SK-N-SH (cell line): Measurements from ENCODE around the gene HOMER3. TPM values are rescaled to one million over a fixed set of nuclear protein-coding genes. Genes with fewer than 3 reads are reported as not detected.
"Not testable (repeated sequence)": the region's sequence is repeated elsewhere in the genome, so short reads cannot be mapped to it uniquely, and the experiment has no call there.

ENCODE experiments used
- CTCF ChIA-PET: fragments of 300-600, 350-600 bp; formaldehyde crosslinking; extraction: SDS; loops from one replicate; lab custom pipeline; 2021; lab: Yijun Ruan, JAX
- POLR2A ChIA-PET: fragments of 350-600 bp; sonication (Branson Sonifier 250); formaldehyde crosslinking; extraction: SDS; loops from one replicate; lab custom pipeline; 2020; ENCODE audit warnings: antibody characterized with exemption, inconsistent platforms; lab: Yijun Ruan, JAX
- DNase-seq: peaks from one replicate; pipeline ENCODE4 v3.0.0; 2012
- H2AFZ ChIP-seq: fragments of 200-600 bp; sonication (generic); 2 replicates; pipeline ENCODE4 v1.8.1; 2016; ENCODE audit warnings: antibody characterized with exemption, mild to moderate bottlenecking, low read depth
- H3F3A ChIP-seq: fragments of 200-600 bp; sonication (generic); replicated peaks from 2 replicates; pipeline ENCODE3; 2016; ENCODE audit warnings: antibody characterized with exemption, mild to moderate bottlenecking; ENCODE audit not compliant: insufficient read depth
- H3K27ac ChIP-seq, 2 experiments: fragments of 200-500 bp in 1 of 2; fragments of 200-600 bp in 1 of 2; sonication (Bioruptor generic) in 1 of 2; sonication (generic), shearing (Covaris generic) in 1 of 2; 2 replicates each; pipeline versions ENCODE4 v1.5.1 to v1.6.1; 2014 to 2016; ENCODE audit warnings: low read depth in 2 of 2, inconsistent platforms in 1 of 2, low read length in 1 of 2, mild to moderate bottlenecking in 1 of 2, mixed read lengths in 1 of 2
- H3K27me3 ChIP-seq: fragments of 200-600 bp; sonication (generic), shearing (Covaris generic); 2 replicates; pipeline ENCODE4 v1.6.1; 2016; ENCODE audit warnings: mixed run types; ENCODE audit not compliant: insufficient read depth
- H3K36me3 ChIP-seq, 2 experiments: fragments of 200-500 bp in 1 of 2; fragments of 200-600 bp in 1 of 2; sonication (Bioruptor generic) in 1 of 2; sonication (generic) in 1 of 2; replicated peaks in 1 of 2; 2 replicates each; pipeline versions ENCODE3 to v1.5.1; 2014 to 2016; ENCODE audit warnings: low read length in 1 of 2, mild to moderate bottlenecking in 1 of 2; ENCODE audit not compliant: insufficient read depth in 2 of 2, control insufficient read depth in 1 of 2
- H3K4me1 ChIP-seq, 2 experiments: fragments of 200-500 bp in 1 of 2; fragments of 200-600 bp in 1 of 2; sonication (Bioruptor generic) in 1 of 2; sonication (generic), shearing (Covaris generic) in 1 of 2; 2 replicates each; pipeline versions ENCODE4 v1.5.1 to v1.6.1; 2014 to 2016; ENCODE audit warnings: low read depth in 1 of 2, low read length in 1 of 2, mixed run types in 1 of 2; ENCODE audit not compliant: insufficient read depth in 2 of 2, control insufficient read depth in 1 of 2
- H3K4me2 ChIP-seq: fragments of 200-600 bp; sonication (generic), shearing (Covaris generic); 2 replicates; pipeline ENCODE4 v1.6.1; 2017; ENCODE audit warnings: mixed run types
- H3K4me3 ChIP-seq, 2 experiments: fragments of 200-500 bp in 1 of 2; fragments of 200-600 bp in 1 of 2; sonication (Bioruptor generic) in 1 of 2; sonication (generic), shearing (Covaris generic) in 1 of 2; 2 replicates each; pipeline versions ENCODE4 v1.5.1 to v1.8.1; 2014 to 2016; ENCODE audit warnings: low read depth in 2 of 2, inconsistent platforms in 1 of 2, low read length in 1 of 2, mild to moderate bottlenecking in 1 of 2, mixed read lengths in 1 of 2, moderate library complexity in 1 of 2
- H3K79me2 ChIP-seq: fragments of 200-600 bp; sonication (generic); 2 replicates; pipeline ENCODE4 v1.8.1; 2017; ENCODE audit warnings: mild to moderate bottlenecking; ENCODE audit not compliant: insufficient read depth
- H3K9ac ChIP-seq: fragments of 200-600 bp; sonication (generic); 2 replicates; pipeline ENCODE4 v1.6.1; 2017; ENCODE audit warnings: mixed run types
- H3K9me2 ChIP-seq: fragments of 200-600 bp; sonication (generic); 2 replicates; pipeline ENCODE4 v1.6.1; 2017; ENCODE audit warnings: mixed run types
- H3K9me3 ChIP-seq: fragments of 200-600 bp; sonication (generic); 2 replicates; pipeline ENCODE4 v1.6.1; 2017; ENCODE audit warnings: mixed run types, mild to moderate bottlenecking, moderate library complexity
- H4K20me1 ChIP-seq: fragments of 200-600 bp; sonication (generic); 2 replicates; pipeline ENCODE4 v1.6.1; 2017; ENCODE audit warnings: mild to moderate bottlenecking, mixed run types; ENCODE audit not compliant: insufficient read depth
- FOXM1 ChIP-seq: IDR thresholded peaks from 2 replicates; pipeline ENCODE4 v1.4.0; 2012; ENCODE audit warnings: low read depth, mild to moderate bottlenecking
- GATA2 ChIP-seq: sonication (generic); formaldehyde crosslinking; IDR thresholded peaks from 2 replicates; pipeline ENCODE4 v1.5.0; 2020; ENCODE audit warnings: mild to moderate bottlenecking, missing genetic modification reagents
- MAX ChIP-seq: IDR thresholded peaks from 2 replicates; pipeline ENCODE4 v1.4.0; 2012; ENCODE audit warnings: low read depth
- REST ChIP-seq: IDR thresholded peaks from 2 replicates; pipeline ENCODE4 v1.6.1; 2012; ENCODE audit warnings: mild to moderate bottlenecking, low read depth, low read length, moderate library complexity
- SIN3A ChIP-seq: IDR thresholded peaks from 2 replicates; pipeline ENCODE4 v1.6.1; 2012; ENCODE audit warnings: low read depth, mild to moderate bottlenecking, low read length, moderate library complexity, borderline replicate concordance
- TCF12 ChIP-seq: IDR thresholded peaks from 2 replicates; pipeline ENCODE4 v1.4.0; 2012
- WGBS: methylation state at CpG from one replicate; pipeline ENCODE4 v1.1.6; 2017; ENCODE audit warnings: low lambda C conversion rate; 5-methylcytosine and 5-hydroxymethylcytosine counted together
- polyA plus RNA-seq, 3 experiments: library from polyadenylated mRNA; depleted of rRNA; stranded (reverse); fragments of >200 nt; gene quantifications; 2 replicates each; pipeline ENCODE4 v1.2.3, GENCODE V29; 2012
- TF ChIP-seq, protein P1 (sequence below): IDR thresholded peaks from 2 replicates; pipeline ENCODE4 v1.4.0; 2012; ENCODE audit warnings: low read depth, borderline replicate concordance

HOMER3 gene
- polyA plus RNA-seq, 1 of the 3 experiments (the other 2 are of a cell fraction): 83.0 TPM

DNA sequence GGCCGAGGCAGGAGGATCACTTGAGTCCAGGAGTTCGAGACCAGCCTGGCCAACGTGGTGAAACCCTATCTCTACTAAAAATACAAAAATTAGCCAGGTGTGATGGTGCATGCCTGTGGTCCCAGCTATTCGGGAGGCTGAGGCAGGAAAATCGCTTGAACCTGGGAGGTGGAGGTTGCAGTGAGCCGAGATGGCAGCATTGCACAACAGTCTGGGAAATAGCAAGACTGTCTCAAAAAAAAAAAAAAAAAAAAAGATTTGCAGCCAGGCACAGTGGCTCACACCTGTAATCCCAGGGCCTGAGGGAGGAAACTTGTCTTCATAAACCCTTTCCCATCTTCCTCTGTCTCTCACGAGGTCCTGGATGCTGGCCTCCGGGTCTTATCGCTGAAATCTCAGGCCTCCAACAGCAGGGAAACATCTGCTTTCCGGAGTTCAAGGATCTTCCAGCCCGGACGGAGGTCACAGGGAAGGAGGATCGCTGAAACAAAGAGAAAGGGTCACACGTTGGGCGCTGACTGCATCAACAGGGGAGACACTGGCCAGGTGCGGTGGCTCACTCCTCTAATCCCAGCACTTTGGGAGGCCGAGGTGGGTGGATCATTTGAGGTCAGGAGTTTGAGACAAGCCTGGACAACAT lies 11.5 kb upstream of the HOMER3 start:
- H3K9me3 ChIP-seq, H4K20me1 ChIP-seq, H2AFZ ChIP-seq, H3F3A ChIP-seq, H3K27ac ChIP-seq, DNase-seq, H3K4me3 ChIP-seq, H3K79me2 ChIP-seq, H3K9ac ChIP-seq, H3K36me3 ChIP-seq, H3K9me2 ChIP-seq, H3K4me2 ChIP-seq, H3K27me3 ChIP-seq, POLR2A ChIA-PET, H3K4me1 ChIP-seq: not testable (repeated sequence)
- CTCF ChIA-PET: interaction anchor here (1.0 kb wide), 1 partner anchor 35 kb away, joined by 4 read pairs; no protein-coding TSS in a partner anchor
- WGBS: 61% methylated on average over 17 of the region's 17 CpGs

DNA sequence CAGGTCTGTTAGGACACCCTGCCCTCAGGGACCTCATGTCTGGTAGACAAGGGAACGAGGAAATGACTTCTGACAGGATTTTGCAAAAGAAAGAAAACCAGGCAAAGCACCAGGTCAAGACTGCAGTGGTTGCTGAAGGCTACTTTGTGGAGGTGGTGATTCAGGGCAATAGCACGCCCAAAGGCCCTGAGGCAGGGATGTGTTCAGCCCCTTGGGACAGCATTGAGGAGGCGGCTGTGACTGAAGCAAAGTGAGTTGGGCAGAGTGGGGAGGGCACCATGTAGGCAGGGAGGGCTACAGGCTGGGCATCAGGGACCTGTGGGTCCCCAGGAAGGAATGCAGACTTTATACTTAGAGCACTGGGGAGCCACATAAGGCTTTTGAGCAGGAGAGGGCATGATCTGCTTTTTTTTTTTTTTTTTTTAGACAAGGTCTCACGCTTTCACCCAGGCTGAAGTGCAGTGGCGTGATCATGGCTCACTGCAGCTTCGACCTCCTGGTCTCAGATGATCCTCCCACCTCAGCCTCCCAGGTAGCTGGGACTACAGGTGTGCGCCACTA lies 10.8 kb upstream of the HOMER3 start:
- H3K9ac ChIP-seq: no peak overlapping the region
- no peaks in the 10 kb centered on the region for H3K36me3 ChIP-seq
- H3K27me3 ChIP-seq: no peaks in the 10 kb centered on the region
- H3K27ac ChIP-seq: no peak overlapping the region
- H3K4me3 ChIP-seq: no peak overlapping the region
- TF ChIP-seq GATA2 (CRISPR knock-in tag) (no peak), MAX (no peak), FOXM1 (no peak), SIN3A (no peak)
- CTCF ChIA-PET: no interaction called here
- WGBS: 85% methylated on average over 7 of the region's 7 CpGs
- H3K79me2 ChIP-seq: no peaks in the 10 kb centered on the region
- H3K4me1 ChIP-seq: no peaks in the 10 kb centered on the region
- H3F3A ChIP-seq: no peaks in the 10 kb centered on the region
- no peak overlapping the region for H3K4me2 ChIP-seq
- H4K20me1 ChIP-seq: no peaks in the 10 kb centered on the region
- POLR2A ChIA-PET: no interaction called here
- H3K9me2 ChIP-seq: no peaks in the 10 kb centered on the region
- H3K9me3 ChIP-seq: no peaks in the 10 kb centered on the region
- no peak for DNase-seq
- no peak overlapping the region for H2AFZ ChIP-seq

DNA sequence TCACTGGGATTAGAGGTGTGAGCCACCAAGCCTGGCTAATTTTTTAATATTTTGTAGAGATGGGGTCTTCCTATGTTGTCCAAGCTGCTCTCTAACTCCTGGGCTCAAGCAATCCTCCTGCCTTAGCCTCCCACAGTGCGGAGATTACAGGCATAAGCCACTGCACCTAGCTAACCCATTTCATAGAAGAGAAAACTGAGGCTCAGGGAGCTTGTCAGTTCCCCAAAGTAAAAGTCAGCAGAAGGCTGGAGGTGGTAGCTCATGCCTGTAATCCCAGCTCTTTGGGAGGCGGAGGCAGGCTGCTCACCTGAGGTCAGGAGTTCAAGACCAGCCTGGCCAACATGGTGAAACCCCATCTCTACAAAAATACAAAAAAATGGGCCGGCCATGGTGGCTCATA lies 8.8 kb upstream of the HOMER3 start:
- WGBS: 85% methylated on average over 3 of the region's 3 CpGs
- CTCF ChIA-PET: interaction anchor here (1.1 to 1.7 kb wide), 2 partner anchors 16 to 36 kb away, joined by 3 to 5 read pairs; no protein-coding TSS in a partner anchor

More for the DNA sequence above, 8.8 kb upstream of the HOMER3 start:
- H3K4me2 ChIP-seq: no peak overlapping the region
- H3K36me3 ChIP-seq: no peaks in the 10 kb centered on the region
- no peak overlapping the region for H2AFZ ChIP-seq
- no peak overlapping the region for H3K27ac ChIP-seq
- no peak for DNase-seq
- no peaks in the 10 kb centered on the region for H3F3A ChIP-seq
- H3K9me3 ChIP-seq: no peaks in the 10 kb centered on the region
- POLR2A ChIA-PET: no interaction called here
- no peak overlapping the region for H3K9ac ChIP-seq
- H4K20me1 ChIP-seq: no peaks in the 10 kb centered on the region
- no peaks in the 10 kb centered on the region for H3K27me3 ChIP-seq
- H3K79me2 ChIP-seq: no peaks in the 10 kb centered on the region
- H3K4me1 ChIP-seq: no peaks in the 10 kb centered on the region
- no peak for TF ChIP-seq TCF12
- TF ChIP-seq, protein P1, sequence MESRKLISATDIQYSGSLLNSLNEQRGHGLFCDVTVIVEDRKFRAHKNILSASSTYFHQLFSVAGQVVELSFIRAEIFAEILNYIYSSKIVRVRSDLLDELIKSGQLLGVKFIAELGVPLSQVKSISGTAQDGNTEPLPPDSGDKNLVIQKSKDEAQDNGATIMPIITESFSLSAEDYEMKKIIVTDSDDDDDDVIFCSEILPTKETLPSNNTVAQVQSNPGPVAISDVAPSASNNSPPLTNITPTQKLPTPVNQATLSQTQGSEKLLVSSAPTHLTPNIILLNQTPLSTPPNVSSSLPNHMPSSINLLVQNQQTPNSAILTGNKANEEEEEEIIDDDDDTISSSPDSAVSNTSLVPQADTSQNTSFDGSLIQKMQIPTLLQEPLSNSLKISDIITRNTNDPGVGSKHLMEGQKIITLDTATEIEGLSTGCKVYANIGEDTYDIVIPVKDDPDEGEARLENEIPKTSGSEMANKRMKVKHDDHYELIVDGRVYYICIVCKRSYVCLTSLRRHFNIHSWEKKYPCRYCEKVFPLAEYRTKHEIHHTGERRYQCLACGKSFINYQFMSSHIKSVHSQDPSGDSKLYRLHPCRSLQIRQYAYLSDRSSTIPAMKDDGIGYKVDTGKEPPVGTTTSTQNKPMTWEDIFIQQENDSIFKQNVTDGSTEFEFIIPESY: no peak
- TF ChIP-seq FOXM1: no peak
- TF ChIP-seq REST: no peak
- no peak for TF ChIP-seq SIN3A
- no peak overlapping the region for H3K4me3 ChIP-seq
- no peaks in the 10 kb centered on the region for H3K9me2 ChIP-seq
